Neuron (in vitro differentiated cells): ENCODE measurements around the gene CARS2.
"Not testable (repeated sequence)": the region's sequence is repeated elsewhere in the genome, so short reads cannot be mapped to it uniquely, and the experiment has no call there.

Experiments
- H2AFZ ChIP-seq: one replicate; pipeline ENCODE4 v1.6.1; 2013; ENCODE audit warnings: low read depth, mild to moderate bottlenecking, inconsistent platforms, low read length, moderate library complexity
- H3K27me3 ChIP-seq: one replicate; pipeline ENCODE4 v1.6.1; 2013; ENCODE audit warnings: low read length; ENCODE audit not compliant: insufficient read depth
- H3K36me3 ChIP-seq: one replicate; pipeline ENCODE4 v1.6.1; 2013; ENCODE audit warnings: low read length; ENCODE audit not compliant: insufficient read depth
- H3K4me1 ChIP-seq: one replicate; pipeline ENCODE4 v1.6.1; 2013; ENCODE audit warnings: low read length; ENCODE audit not compliant: insufficient read depth
- H3K4me3 ChIP-seq: 2 replicates; pipeline ENCODE4 v1.5.1; 2013; ENCODE audit warnings: mild to moderate bottlenecking, low read length, moderate library complexity
- H3K9me3 ChIP-seq: one replicate; pipeline ENCODE4 v1.6.1; 2013; ENCODE audit warnings: low read length

The CARS2 gene

GRCh38 chr13:110618167-110618566 is 87.7 kb downstream of the CARS2 start:
- Histone ChIP-seq H3K36me3 (peaks cover 7% of the 10 kb centered on the region), H3K4me3 (no peak overlapping the region), H3K9me3 (no peaks in the 10 kb centered on the region), H2AFZ (no peak overlapping the region), H3K27me3 (no peaks in the 10 kb centered on the region), H3K4me1 (peaks cover 21% of the 10 kb centered on the region)

- Histone ChIP-seq H3K9me3 (no peaks in the 10 kb centered on the region), H3K4me3 (peak overlapping the region; percentile 88), H3K36me3 (peaks cover 2% of the 10 kb centered on the region), H2AFZ (no peak overlapping the region), H3K27me3 (no peaks in the 10 kb centered on the region), H3K4me1 (peaks cover 21% of the 10 kb centered on the region)
These were observed 88.4 kb downstream of the CARS2 start for GRCh38 chr13:110617321-110618072.

- Histone ChIP-seq H3K4me3 (peak overlapping the region; percentile 88), H3K9me3 (no peaks in the 10 kb centered on the region), H2AFZ (peak overlapping the region; percentile 79), H3K36me3 (no peaks in the 10 kb centered on the region), H3K27me3 (no peaks in the 10 kb centered on the region), H3K4me1 (peaks cover 21% of the 10 kb centered on the region)
These were observed 89.5 kb downstream of the CARS2 start for GRCh38 chr13:110616103-110617101.

GRCh38 chr13:110615322-110616102 is 90.4 kb downstream of the CARS2 start, which contains the start of gene NAXD:
Gene NAXD, plus strand, starts transcription at chr13:110615545. Its CDS starts 57 bp downstream, at chr13:110615602.
- Histone ChIP-seq H3K4me3 (peak within 1 kb of the TSS; percentile 88), H3K27me3 (no peaks in the 10 kb centered on the region), H3K4me1 (peaks cover 21% of the 10 kb centered on the region), H3K36me3 (no peaks in the 10 kb centered on the region), H2AFZ (peak within 1 kb of the TSS; percentile 79), H3K9me3 (no peaks in the 10 kb centered on the region)

GRCh38 chr13:110615005-110615321 is 91.0 kb downstream of the CARS2 start:
- Histone ChIP-seq H3K36me3 (no peaks in the 10 kb centered on the region), H3K9me3 (no peaks in the 10 kb centered on the region), H3K4me1 (peaks cover 21% of the 10 kb centered on the region), H3K4me3 (peak overlapping the region; percentile 88), H2AFZ (peak overlapping the region; percentile 79), H3K27me3 (no peaks in the 10 kb centered on the region)

- no peak overlapping the region for H2AFZ ChIP-seq
- H3K27me3 ChIP-seq: no peaks in the 10 kb centered on the region
- no peak overlapping the region for H3K4me3 ChIP-seq
- no peaks in the 10 kb centered on the region for H3K36me3 ChIP-seq
- H3K4me1 ChIP-seq: peaks cover 4% of the 10 kb centered on the region
- H3K9me3 ChIP-seq: no peaks in the 10 kb centered on the region
These were observed 94.8 kb downstream of the CARS2 start for GRCh38 chr13:110610955-110611595.

GRCh38 chr13:110607675-110608224 is 98.2 kb downstream of the CARS2 start:
- H3K9me3 ChIP-seq: no peaks in the 10 kb centered on the region
- no peaks in the 10 kb centered on the region for H3K27me3 ChIP-seq
- no peaks in the 10 kb centered on the region for H3K4me1 ChIP-seq
- no peak overlapping the region for H3K4me3 ChIP-seq
- H3K36me3 ChIP-seq: no peaks in the 10 kb centered on the region
- H2AFZ ChIP-seq: no peak overlapping the region

- not testable (repeated sequence) for H3K36me3 ChIP-seq, H3K9me3 ChIP-seq, H3K4me3 ChIP-seq, H3K4me1 ChIP-seq, H3K27me3 ChIP-seq, H2AFZ ChIP-seq
These were observed 99.6 kb downstream of the CARS2 start for GRCh38 chr13:110606281-110606680.

- Histone ChIP-seq H3K27me3 (no peaks in the 10 kb centered on the region), H3K4me1 (no peaks in the 10 kb centered on the region), H2AFZ (no peak overlapping the region), H3K4me3 (no peak overlapping the region), H3K36me3 (no peaks in the 10 kb centered on the region), H3K9me3 (no peaks in the 10 kb centered on the region)
These were observed 100.8 kb downstream of the CARS2 start for GRCh38 chr13:110605132-110605531.

- no peaks in the 10 kb centered on the region for H3K36me3 ChIP-seq
- no peak overlapping the region for H2AFZ ChIP-seq
- H3K4me1 ChIP-seq: no peaks in the 10 kb centered on the region
These were observed 104.9 kb downstream of the CARS2 start for GRCh38 chr13:110600980-110601379.

GRCh38 chr13:110600261-110600819 is 105.6 kb downstream of the CARS2 start:
- H3K27me3 ChIP-seq: no peaks in the 10 kb centered on the region
- H3K9me3 ChIP-seq: no peaks in the 10 kb centered on the region
- no peaks in the 10 kb centered on the region for H3K36me3 ChIP-seq
- H3K4me3 ChIP-seq: no peak overlapping the region
- H2AFZ ChIP-seq: no peak overlapping the region
- no peaks in the 10 kb centered on the region for H3K4me1 ChIP-seq

More at GRCh38 chr13:110600980-110601379, 104.9 kb downstream of the CARS2 start:
- no peak overlapping the region for H3K4me3 ChIP-seq
- H3K27me3 ChIP-seq: no peaks in the 10 kb centered on the region
- H3K9me3 ChIP-seq: no peaks in the 10 kb centered on the region
